GM23248 (cell line): ENCODE measurements around the gene LGR6.

Experiments used
- EZH2 ChIP-seq: fragments of 200-600 bp; sonication (generic); IDR thresholded peaks from 2 replicates; pipeline ENCODE4 v1.6.1; 2018; ENCODE audit warnings: antibody characterized with exemption, mild to moderate bottlenecking; ENCODE audit not compliant: insufficient read depth, poor library complexity, severe bottlenecking
- EZH2phosphoT487 ChIP-seq: fragments of 200-600 bp; sonication (generic); IDR thresholded peaks from 2 replicates; pipeline ENCODE4 v1.6.1; 2018; ENCODE audit warnings: antibody characterized with exemption, moderate library complexity, mild to moderate bottlenecking, low read depth; ENCODE audit not compliant: insufficient read depth

DNA sequence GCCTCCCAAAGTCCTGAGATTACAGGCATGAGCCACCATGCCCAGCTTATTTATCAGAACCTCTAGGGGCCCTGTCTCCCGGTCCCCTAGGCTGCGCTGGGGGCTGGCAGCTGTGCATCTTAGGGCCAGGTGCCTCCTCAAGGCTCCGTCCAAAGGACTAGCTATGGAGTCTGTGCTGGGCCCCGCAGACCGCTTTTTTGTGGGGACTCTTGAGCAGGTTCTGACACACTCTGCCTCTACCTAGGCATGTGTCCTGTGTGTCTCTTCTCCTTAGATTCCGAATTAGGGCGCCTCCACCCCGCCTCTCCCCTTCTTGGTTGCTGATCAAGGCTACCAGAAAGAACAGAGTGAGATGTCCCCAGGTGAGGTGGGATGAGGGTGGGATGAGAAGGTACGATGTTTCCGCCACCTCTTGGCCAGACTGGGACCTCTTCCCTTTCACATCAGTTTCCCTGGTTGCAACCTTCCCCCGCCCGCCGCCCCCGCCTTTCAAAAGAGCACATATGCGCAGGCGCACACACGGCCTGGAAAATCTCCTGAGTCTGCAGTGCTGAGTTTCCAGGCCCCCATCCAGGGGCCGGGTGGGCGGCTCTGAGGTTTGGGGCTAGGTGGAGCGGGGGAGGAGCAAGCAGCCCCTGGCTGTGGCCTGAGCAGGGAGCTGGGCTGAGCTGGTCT, 28.2 kb upstream of the LGR6 start:
- TF ChIP-seq EZH2 (no peak), EZH2phosphoT487 (no peak)
